ENCODE data around the gene ZDHHC22.

GRCh38 chr14:77181603-77182437, 40.2 kb upstream of the ZDHHC22 start, which contains the start of gene TMEM63C:
- no peak; the same call in 1 of the 2 replicates for TF ChIP-seq CTCF (IDR thresholded peaks at IDR 0.05)
- TF ChIP-seq TEAD4 (IDR thresholded peaks at IDR 0.05; ENCODE audit: borderline replicate concordance, insufficient read depth): no peak
- TF ChIP-seq POLR2AphosphoS5 (IDR thresholded peaks at IDR 0.05; ENCODE audit: low read depth, low read length): no peak
- TF ChIP-seq FOSL2 (IDR thresholded peaks at IDR 0.05; ENCODE audit: borderline replicate concordance, low read depth): no peak
- no peak for TF ChIP-seq EZH2phosphoT487 (IDR thresholded peaks at IDR 0.05; ENCODE audit: borderline replicate concordance, low read depth)
- TF ChIP-seq NFIC (IDR thresholded peaks at IDR 0.05; ENCODE audit: borderline replicate concordance): no peak
- no peak for TF ChIP-seq ELF1 (IDR thresholded peaks at IDR 0.05)
- TF ChIP-seq YY1 (IDR thresholded peaks at IDR 0.05; ENCODE audit: low read depth): no peak
- TF ChIP-seq, protein P1, sequence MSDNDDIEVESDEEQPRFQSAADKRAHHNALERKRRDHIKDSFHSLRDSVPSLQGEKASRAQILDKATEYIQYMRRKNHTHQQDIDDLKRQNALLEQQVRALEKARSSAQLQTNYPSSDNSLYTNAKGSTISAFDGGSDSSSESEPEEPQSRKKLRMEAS (IDR thresholded peaks at IDR 0.05; ENCODE audit: low read depth): no peak
- TF ChIP-seq EP300 (IDR thresholded peaks at IDR 0.05; ENCODE audit: borderline replicate concordance in 1 of 2, low read depth in 1 of 2, low read length in 1 of 2): no peak
- TF ChIP-seq GABPA (IDR thresholded peaks at IDR 0.05; ENCODE audit: low read depth): no peak
- TF ChIP-seq GATA2 (CRISPR knock-in tag; IDR thresholded peaks at IDR 0.05): no peak

Data from SK-N-SH (cell line).